GM21619 (cell line): Measurements from ENCODE around the gene OR52N1.
A peak's percentile ranks its signal among the peaks of the same experiment; 100 is the strongest.

ENCODE experiments used
- ATAC-seq: cut with Tn5 transposase; IDR thresholded peaks from one replicate; pipeline ENCODE4 v1.9.1; 2021; ENCODE audit not compliant: unreplicated experiment

OR52N1 gene

GRCh38 chr11:5791165-5791564 is at the start of gene OR52N1:
Gene OR52N1, minus strand, starts transcription at chr11:5791265. Its CDS starts 2,449 bp downstream, at chr11:5788816.
- no peak for ATAC-seq

GRCh38 chr11:5837695-5838094 is 46.6 kb upstream of the OR52N1 start:
- ATAC-seq = no peak

GRCh38 chr11:5833446-5833845 is 42.4 kb upstream of the OR52N1 start:
- ATAC-seq = no peak

- no peak for ATAC-seq
Observed at GRCh38 chr11:5831196-5831829, 40.2 kb upstream of the OR52N1 start.

- peak; percentile 61 for ATAC-seq
Observed at GRCh38 chr11:5818245-5818886, 27.3 kb upstream of the OR52N1 start.

GRCh38 chr11:5815534-5815933 is 24.5 kb upstream of the OR52N1 start:
- ATAC-seq = no peak

GRCh38 chr11:5809905-5810795 is 19.1 kb upstream of the OR52N1 start:
- no peak for ATAC-seq

- peak; percentile 27 for ATAC-seq
Observed at GRCh38 chr11:5809122-5809519, 18.1 kb upstream of the OR52N1 start.

- ATAC-seq = peak; percentile 95
Observed at GRCh38 chr11:5808500-5809121, 17.5 kb upstream of the OR52N1 start, which contains the start of gene OR52N2. Gene OR52N2, plus strand, starts transcription at chr11:5808924. Its CDS starts 11,412 bp downstream, at chr11:5820336.

- no peak for ATAC-seq
Observed at GRCh38 chr11:5807580-5807979, 16.5 kb upstream of the OR52N1 start.

GRCh38 chr11:5803982-5804381 is 12.9 kb upstream of the OR52N1 start:
- no peak for ATAC-seq

- no peak for ATAC-seq
Observed at GRCh38 chr11:5796541-5796940, 5.5 kb upstream of the OR52N1 start.

- ATAC-seq = no peak
Observed at GRCh38 chr11:5783255-5783654, 7.8 kb downstream of the OR52N1 start, which contains the start of gene OR52N5. Gene OR52N5, minus strand, starts transcription at chr11:5783355. Its CDS starts 4,721 bp downstream, at chr11:5778634.

GRCh38 chr11:5767056-5767455 is 24.0 kb downstream of the OR52N1 start:
- ATAC-seq = no peak

GRCh38 chr11:5753943-5754342 is 37.1 kb downstream of the OR52N1 start, which contains the start of gene OR52N4:
Gene OR52N4, plus strand, starts transcription at chr11:5754243. Its CDS starts 498 bp downstream, at chr11:5754741.
- ATAC-seq = no peak

- no peak for ATAC-seq
Observed at GRCh38 chr11:5749836-5750235, 41.2 kb downstream of the OR52N1 start.

- no peak for ATAC-seq
Observed at GRCh38 chr11:5746614-5747013, 44.5 kb downstream of the OR52N1 start.

- no peak for ATAC-seq
Observed at GRCh38 chr11:5738431-5738830, 52.6 kb downstream of the OR52N1 start.

GRCh38 chr11:5737670-5738392 is 53.2 kb downstream of the OR52N1 start:
- ATAC-seq = no peak

GRCh38 chr11:5737091-5737490 is 54.0 kb downstream of the OR52N1 start:
- ATAC-seq = no peak
